Putamen (tissue), 1 donor: Measurements from ENCODE around the gene TAOK2.

Experiments
- DNase-seq: peaks from one replicate; pipeline ENCODE4 v3.0.0-alpha.2; 2016; ENCODE audit warnings: low spot score

Gene TAOK2

GRCh38 chr16:29987371-29988085, 13.9 kb downstream of the TAOK2 start:
- no peak for DNase-seq

- DNase-seq: no peak
Observed at GRCh38 chr16:29988346-29989075, 14.8 kb downstream of the TAOK2 start.

GRCh38 chr16:29989111-29989858, 15.6 kb downstream of the TAOK2 start:
- no peak for DNase-seq

GRCh38 chr16:29990034-29990433, 16.4 kb downstream of the TAOK2 start:
- DNase-seq: no peak

- no peak for DNase-seq
Observed at GRCh38 chr16:29990883-29991570, 17.4 kb downstream of the TAOK2 start.

GRCh38 chr16:29991571-29991904, 17.9 kb downstream of the TAOK2 start:
- no peak for DNase-seq

GRCh38 chr16:29992344-29992967, 18.8 kb downstream of the TAOK2 start:
- DNase-seq: no peak

- no peak for DNase-seq
Observed at GRCh38 chr16:29993191-29993902, 19.7 kb downstream of the TAOK2 start.

GRCh38 chr16:29993903-29994599, 20.4 kb downstream of the TAOK2 start:
- DNase-seq: no peak

- DNase-seq: no peak
Observed at GRCh38 chr16:29994600-29995323, 21.1 kb downstream of the TAOK2 start.

- DNase-seq: peak; percentile 88
Observed at GRCh38 chr16:29995324-29995910, 21.7 kb downstream of the TAOK2 start, which contains the start of gene HIRIP3. Gene HIRIP3 (minus strand): TSS chr16:29995617. CDS start chr16:29995605, 12 bp downstream.

GRCh38 chr16:29995911-29996765, 22.5 kb downstream of the TAOK2 start, which contains the start of gene INO80E:
Gene INO80E (plus strand): TSS chr16:29996241. CDS start chr16:29996311, 70 bp downstream.
- peak; percentile 98 for DNase-seq

- DNase-seq: no peak
Observed at GRCh38 chr16:29996766-29997250, 23.1 kb downstream of the TAOK2 start.

- DNase-seq: no peak
Observed at GRCh38 chr16:29999605-30000004, 25.9 kb downstream of the TAOK2 start.

GRCh38 chr16:30000735-30001631, 27.3 kb downstream of the TAOK2 start:
- DNase-seq: no peak

GRCh38 chr16:30002614-30003346, 29.1 kb downstream of the TAOK2 start:
- DNase-seq: no peak
